Measurements from ENCODE around the gene ADCY3. TPM values are rescaled to one million over a fixed set of nuclear protein-coding genes. Genes with fewer than 3 reads are reported as not detected.

The ADCY3 gene
- total RNA-seq, 6 experiments from 2014 or later, result 54.4 to 80.7 (median 72.0) TPM

- no peak overlapping the region for H3K27ac Mint-ChIP-seq
- peaks cover 8% of the 10 kb centered on the region; the same call in 1 of the 2 replicates for H3K27me3 Mint-ChIP-seq (ENCODE audit: insufficient read depth)
- no peaks in the 10 kb centered on the region for H3K36me3 Mint-ChIP-seq (ENCODE audit: low read depth)
- TF ChIP-seq CTCF (IDR thresholded peaks at IDR 0.05), result no peak
- H3K9me3 Mint-ChIP-seq, result peaks cover 5% of the 10 kb centered on the region; the same call in 1 of the 2 replicates
- DNase-seq, result no peak
- H3K4me3 Mint-ChIP-seq, result no peak overlapping the region
- peaks cover 18% of the 10 kb centered on the region for H3K4me1 Mint-ChIP-seq (ENCODE audit: low read depth)
Measured at GRCh38 chr2:24788816-24789215, 131.2 kb downstream of the ADCY3 start.

GRCh38 chr2:24787532-24787931 is 132.5 kb downstream of the ADCY3 start:
- Mint-ChIP-seq H3K9me3 (peaks cover 5% of the 10 kb centered on the region; the same call in 1 of the 2 replicates), H3K4me1 (ENCODE audit: low read depth) (peaks cover 16% of the 10 kb centered on the region), H3K27ac (no peak overlapping the region), H3K36me3 (ENCODE audit: low read depth) (no peaks in the 10 kb centered on the region), H3K4me3 (no peak overlapping the region), H3K27me3 (ENCODE audit: insufficient read depth) (peaks cover 6% of the 10 kb centered on the region)
- DNase-seq, result no peak
- no peak for TF ChIP-seq CTCF (IDR thresholded peaks at IDR 0.05)

- H3K27ac Mint-ChIP-seq, result no peak overlapping the region
- peaks cover 6% of the 10 kb centered on the region for H3K27me3 Mint-ChIP-seq (ENCODE audit: insufficient read depth)
- no peak for TF ChIP-seq CTCF (IDR thresholded peaks at IDR 0.05)
- no peak overlapping the region for H3K4me3 Mint-ChIP-seq
- no peaks in the 10 kb centered on the region for H3K36me3 Mint-ChIP-seq (ENCODE audit: low read depth)
- DNase-seq, result no peak
- H3K9me3 Mint-ChIP-seq, result peaks cover 5% of the 10 kb centered on the region; the same call in 1 of the 2 replicates
- H3K4me1 Mint-ChIP-seq (ENCODE audit: low read depth), result no peaks in the 10 kb centered on the region
Measured at GRCh38 chr2:24785671-24786321, 134.2 kb downstream of the ADCY3 start.

GRCh38 chr2:24783641-24784040 is 136.4 kb downstream of the ADCY3 start:
- no peak for DNase-seq
- Mint-ChIP-seq H3K27ac (no peak overlapping the region), H3K36me3 (ENCODE audit: low read depth) (no peaks in the 10 kb centered on the region), H3K4me3 (no peak overlapping the region), H3K9me3 (peaks cover 5% of the 10 kb centered on the region; the same call in 1 of the 2 replicates), H3K27me3 (ENCODE audit: insufficient read depth) (peaks cover 6% of the 10 kb centered on the region), H3K4me1 (ENCODE audit: low read depth) (no peaks in the 10 kb centered on the region)
- TF ChIP-seq CTCF (IDR thresholded peaks at IDR 0.05), result no peak

- Mint-ChIP-seq H3K4me1 (ENCODE audit: low read depth) (peaks cover 6% of the 10 kb centered on the region; the same call in 1 of the 2 replicates), H3K27me3 (ENCODE audit: insufficient read depth) (peaks cover 1% of the 10 kb centered on the region; the same call in 1 of the 2 replicates), H3K36me3 (ENCODE audit: low read depth) (no peaks in the 10 kb centered on the region), H3K27ac (no peak overlapping the region), H3K9me3 (no peaks in the 10 kb centered on the region), H3K4me3 (no peak overlapping the region)
- no peak for DNase-seq
- TF ChIP-seq CTCF (IDR thresholded peaks at IDR 0.05), result no peak
Measured at GRCh38 chr2:24779116-24779515, 140.9 kb downstream of the ADCY3 start.

Data from HFFc6 (cell line).